ENCODE measurements around the gene FAAP20.

DNA sequence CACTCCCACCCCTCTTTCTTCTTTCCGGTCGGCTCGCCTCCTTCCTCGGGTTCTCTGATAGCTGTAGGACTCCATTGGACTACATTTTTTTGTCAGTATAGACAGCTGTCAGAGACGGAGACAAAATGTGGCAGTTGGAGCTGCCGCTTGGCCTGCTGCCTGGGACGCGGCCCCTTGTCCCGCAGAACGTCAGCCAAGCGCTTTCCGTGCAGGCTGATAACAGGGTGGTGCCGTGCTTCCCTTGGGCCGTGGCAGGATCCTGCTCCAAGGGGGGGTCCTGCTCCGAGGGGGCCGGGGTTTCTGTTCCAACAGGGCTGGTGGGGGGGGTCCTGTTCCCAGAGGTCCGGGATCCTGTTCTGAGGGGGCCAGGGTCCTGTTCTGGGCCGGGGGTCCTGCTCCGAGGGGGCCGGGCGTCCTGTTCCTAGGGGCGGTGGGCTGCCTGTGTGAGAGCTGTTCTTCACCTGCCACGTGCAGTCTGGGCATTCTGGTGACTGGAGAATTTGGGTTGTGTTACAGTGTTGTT lies 38.4 kb upstream of the FAAP20 start:
- TF ChIP-seq, protein P1, sequence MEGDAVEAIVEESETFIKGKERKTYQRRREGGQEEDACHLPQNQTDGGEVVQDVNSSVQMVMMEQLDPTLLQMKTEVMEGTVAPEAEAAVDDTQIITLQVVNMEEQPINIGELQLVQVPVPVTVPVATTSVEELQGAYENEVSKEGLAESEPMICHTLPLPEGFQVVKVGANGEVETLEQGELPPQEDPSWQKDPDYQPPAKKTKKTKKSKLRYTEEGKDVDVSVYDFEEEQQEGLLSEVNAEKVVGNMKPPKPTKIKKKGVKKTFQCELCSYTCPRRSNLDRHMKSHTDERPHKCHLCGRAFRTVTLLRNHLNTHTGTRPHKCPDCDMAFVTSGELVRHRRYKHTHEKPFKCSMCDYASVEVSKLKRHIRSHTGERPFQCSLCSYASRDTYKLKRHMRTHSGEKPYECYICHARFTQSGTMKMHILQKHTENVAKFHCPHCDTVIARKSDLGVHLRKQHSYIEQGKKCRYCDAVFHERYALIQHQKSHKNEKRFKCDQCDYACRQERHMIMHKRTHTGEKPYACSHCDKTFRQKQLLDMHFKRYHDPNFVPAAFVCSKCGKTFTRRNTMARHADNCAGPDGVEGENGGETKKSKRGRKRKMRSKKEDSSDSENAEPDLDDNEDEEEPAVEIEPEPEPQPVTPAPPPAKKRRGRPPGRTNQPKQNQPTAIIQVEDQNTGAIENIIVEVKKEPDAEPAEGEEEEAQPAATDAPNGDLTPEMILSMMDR (conservative IDR thresholded peaks at IDR 0.05), result no peak
- no peak for TF ChIP-seq EZH2 (IDR thresholded peaks at IDR 0.05; ENCODE audit: low read depth)

Data from PC-9 (cell line).